GM21423 (cell line): ENCODE measurements around the gene NKX2-4.
"Not testable (repeated sequence)": the region's sequence is repeated elsewhere in the genome, so short reads cannot be mapped to it uniquely, and the experiment has no call there.

Experiments
- ATAC-seq: cut with Tn5 transposase; IDR thresholded peaks from one replicate; pipeline ENCODE4 v1.9.1; 2021; ENCODE audit warnings: mild to moderate bottlenecking, moderate library complexity; ENCODE audit not compliant: unreplicated experiment

NKX2-4 gene

GRCh38 chr20:21394551-21394950 is 2.8 kb downstream of the NKX2-4 start:
- no peak for ATAC-seq

GRCh38 chr20:21393816-21394519 is 3.4 kb downstream of the NKX2-4 start:
- ATAC-seq: no peak

- no peak for ATAC-seq
Observed at GRCh38 chr20:21393166-21393565, 4.2 kb downstream of the NKX2-4 start.

GRCh38 chr20:21391972-21392352 is 5.4 kb downstream of the NKX2-4 start:
- ATAC-seq: no peak

GRCh38 chr20:21391185-21391971 is 5.9 kb downstream of the NKX2-4 start:
- ATAC-seq: no peak

- ATAC-seq: no peak
Observed at GRCh38 chr20:21390768-21391167, 6.6 kb downstream of the NKX2-4 start.

- no peak for ATAC-seq
Observed at GRCh38 chr20:21389368-21389767, 8.0 kb downstream of the NKX2-4 start.

- no peak for ATAC-seq
Observed at GRCh38 chr20:21388566-21388965, 8.8 kb downstream of the NKX2-4 start.

GRCh38 chr20:21387528-21387927 is 9.8 kb downstream of the NKX2-4 start:
- ATAC-seq: no peak

- no peak for ATAC-seq
Observed at GRCh38 chr20:21386111-21386510, 11.2 kb downstream of the NKX2-4 start.

GRCh38 chr20:21384308-21384892 is 12.9 kb downstream of the NKX2-4 start:
- ATAC-seq: no peak

GRCh38 chr20:21381619-21382018 is 15.7 kb downstream of the NKX2-4 start:
- ATAC-seq: no peak

- no peak for ATAC-seq
Observed at GRCh38 chr20:21380711-21381110, 16.6 kb downstream of the NKX2-4 start.

GRCh38 chr20:21378259-21378658 is 19.1 kb downstream of the NKX2-4 start:
- no peak for ATAC-seq

GRCh38 chr20:21377701-21378100 is 19.6 kb downstream of the NKX2-4 start:
- no peak for ATAC-seq

- no peak for ATAC-seq
Observed at GRCh38 chr20:21376626-21377025, 20.7 kb downstream of the NKX2-4 start.

GRCh38 chr20:21373436-21373835 is 23.9 kb downstream of the NKX2-4 start:
- ATAC-seq: no peak

GRCh38 chr20:21372016-21372415 is 25.3 kb downstream of the NKX2-4 start:
- ATAC-seq: no peak

GRCh38 chr20:21371193-21371592 is 26.1 kb downstream of the NKX2-4 start:
- no peak for ATAC-seq

GRCh38 chr20:21368791-21369190 is 28.5 kb downstream of the NKX2-4 start:
- no peak for ATAC-seq

GRCh38 chr20:21366273-21366672 is 31.1 kb downstream of the NKX2-4 start:
- ATAC-seq: not testable (repeated sequence)

GRCh38 chr20:21365771-21366170 is 31.6 kb downstream of the NKX2-4 start:
- no peak for ATAC-seq
